Measurements from ENCODE around the gene RAX.

DNA sequence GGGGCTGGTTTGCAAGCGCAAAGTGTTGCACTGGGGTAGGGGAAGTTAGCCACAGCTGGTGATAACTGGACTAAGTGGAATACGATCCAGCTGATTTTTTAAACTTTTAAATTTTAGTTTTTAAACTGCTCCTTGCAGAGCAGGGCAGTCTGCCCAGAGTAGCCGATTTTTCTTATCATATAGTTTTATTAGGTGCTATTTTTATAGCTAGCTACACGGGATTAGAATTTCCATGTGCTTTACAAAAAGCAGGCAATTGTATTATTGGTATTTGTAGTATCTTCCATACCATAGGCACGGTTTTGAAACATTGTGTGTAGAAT, 35.6 kb upstream of the RAX start:
- TF ChIP-seq, protein P1, sequence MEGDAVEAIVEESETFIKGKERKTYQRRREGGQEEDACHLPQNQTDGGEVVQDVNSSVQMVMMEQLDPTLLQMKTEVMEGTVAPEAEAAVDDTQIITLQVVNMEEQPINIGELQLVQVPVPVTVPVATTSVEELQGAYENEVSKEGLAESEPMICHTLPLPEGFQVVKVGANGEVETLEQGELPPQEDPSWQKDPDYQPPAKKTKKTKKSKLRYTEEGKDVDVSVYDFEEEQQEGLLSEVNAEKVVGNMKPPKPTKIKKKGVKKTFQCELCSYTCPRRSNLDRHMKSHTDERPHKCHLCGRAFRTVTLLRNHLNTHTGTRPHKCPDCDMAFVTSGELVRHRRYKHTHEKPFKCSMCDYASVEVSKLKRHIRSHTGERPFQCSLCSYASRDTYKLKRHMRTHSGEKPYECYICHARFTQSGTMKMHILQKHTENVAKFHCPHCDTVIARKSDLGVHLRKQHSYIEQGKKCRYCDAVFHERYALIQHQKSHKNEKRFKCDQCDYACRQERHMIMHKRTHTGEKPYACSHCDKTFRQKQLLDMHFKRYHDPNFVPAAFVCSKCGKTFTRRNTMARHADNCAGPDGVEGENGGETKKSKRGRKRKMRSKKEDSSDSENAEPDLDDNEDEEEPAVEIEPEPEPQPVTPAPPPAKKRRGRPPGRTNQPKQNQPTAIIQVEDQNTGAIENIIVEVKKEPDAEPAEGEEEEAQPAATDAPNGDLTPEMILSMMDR (IDR thresholded peaks at IDR 0.05; ENCODE audit: borderline replicate concordance, extremely low read depth, low read length, poor library complexity, severe bottlenecking): no peak
- no peak for TF ChIP-seq EZH2 (IDR thresholded peaks at IDR 0.05; ENCODE audit: borderline replicate concordance, low read depth, low read length, severe bottlenecking)

All from DND-41 (cell line).